HG03060 (cell line): ENCODE data around the gene TRERF1.
"Not testable (repeated sequence)": the region's sequence is repeated elsewhere in the genome, so short reads cannot be mapped to it uniquely, and the experiment has no call there.

Source experiments
- ATAC-seq: cut with Tn5 transposase; IDR thresholded peaks from one replicate; pipeline ENCODE4 v1.9.1; 2021; ENCODE audit warnings: low read depth, moderate number of reproducible peaks; ENCODE audit not compliant: unreplicated experiment

TRERF1 gene

DNA sequence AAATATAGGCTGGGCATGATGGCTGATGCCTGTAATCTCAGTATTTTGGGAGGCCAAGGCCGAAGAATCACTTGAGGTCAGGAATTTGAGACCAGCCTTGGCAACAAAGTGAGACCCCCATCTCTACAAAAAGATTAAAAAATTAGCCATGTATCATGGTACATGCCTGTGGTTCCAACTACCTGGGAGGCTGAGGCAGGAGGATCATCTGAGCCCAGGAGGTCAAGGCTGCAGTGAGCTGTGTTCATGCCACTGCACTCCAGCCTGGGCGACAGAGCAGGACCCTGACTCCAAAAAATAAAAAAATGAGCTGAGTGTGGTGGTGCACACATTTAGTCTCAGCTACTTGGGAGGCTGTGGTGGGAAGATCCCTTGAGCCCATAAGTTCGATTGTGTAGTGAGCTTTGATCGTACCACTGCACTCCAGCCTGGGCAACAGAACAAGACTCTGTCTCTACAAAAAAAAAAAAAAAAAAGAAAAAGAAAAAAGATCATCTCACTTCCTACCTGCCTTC is 246.9 kb downstream of the TRERF1 start:
- no peak for ATAC-seq

DNA sequence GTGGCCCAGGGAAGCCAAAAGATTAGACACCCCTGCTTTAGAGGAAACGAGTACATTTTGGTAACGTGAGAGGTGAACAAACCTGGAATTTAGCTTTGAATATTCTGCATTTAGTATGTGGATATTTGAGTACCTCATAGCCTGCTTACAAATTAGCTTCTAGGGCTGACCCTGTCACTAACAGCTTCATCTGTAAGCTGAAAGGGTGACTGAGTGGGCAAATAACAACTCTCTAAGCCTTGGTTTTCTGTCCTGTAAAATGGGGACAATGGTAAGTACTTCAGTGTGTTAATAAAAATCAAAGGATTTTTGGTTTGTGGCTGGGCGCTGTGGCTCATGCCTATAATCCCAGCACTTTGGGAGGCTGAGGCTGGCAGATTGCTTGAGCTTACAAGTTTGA is 248.5 kb downstream of the TRERF1 start:
- no peak for ATAC-seq

DNA sequence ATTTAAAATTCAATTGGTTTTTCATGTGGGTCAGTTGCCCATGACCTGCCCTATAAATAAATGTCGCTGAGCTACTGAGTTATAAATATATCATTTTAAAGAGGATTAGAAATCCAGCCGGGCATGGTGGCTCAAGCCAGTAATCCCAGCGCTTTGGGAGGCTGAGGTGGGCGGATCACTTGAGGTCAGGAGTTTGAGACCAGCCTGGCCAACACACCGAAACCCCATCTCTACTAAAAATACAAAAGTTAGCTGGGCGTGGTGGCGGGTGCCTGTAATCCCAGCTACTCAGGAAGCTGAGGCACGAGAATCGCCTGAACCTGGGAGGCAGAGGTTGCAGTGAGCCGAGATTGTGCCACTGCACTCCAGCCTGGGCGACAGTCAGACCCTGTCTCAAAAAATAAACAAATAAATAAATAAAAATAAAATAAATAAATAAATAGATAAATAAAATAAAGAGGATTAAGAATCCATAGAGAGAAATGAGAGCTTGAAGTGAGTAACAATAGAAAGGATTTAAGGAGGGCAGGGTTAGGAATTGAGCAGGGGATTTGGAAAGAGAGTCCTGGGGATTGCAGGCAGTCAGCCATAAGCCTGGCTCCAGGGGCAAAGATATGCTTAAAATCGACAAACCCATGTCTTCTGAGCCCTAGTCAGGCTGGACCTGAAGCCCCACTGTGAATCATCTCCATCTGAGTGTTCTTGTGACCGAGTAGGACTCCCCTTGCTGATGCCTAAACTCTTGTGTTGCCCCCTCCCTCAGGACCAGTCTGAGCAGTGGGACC is 249.4 kb downstream of the TRERF1 start:
- ATAC-seq = not testable (repeated sequence)

DNA sequence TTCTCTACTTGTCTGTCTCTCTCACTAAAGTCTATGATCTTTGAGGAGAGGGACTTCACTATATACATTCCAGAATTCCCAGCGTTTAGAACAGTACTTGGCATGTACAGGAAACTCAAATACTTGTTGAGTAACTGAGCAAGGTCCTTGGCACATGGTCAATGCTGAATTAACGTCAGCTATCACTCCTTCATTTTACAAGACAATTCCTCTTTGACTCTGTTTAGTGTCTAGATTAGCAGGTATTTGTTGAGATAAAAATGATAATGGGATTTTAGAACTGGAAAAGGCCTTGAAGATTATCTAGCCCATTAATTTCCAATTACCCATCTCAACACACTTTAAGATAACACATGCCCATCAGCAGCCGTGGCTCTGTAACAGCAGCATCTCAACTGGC is 250.3 kb downstream of the TRERF1 start:
- no peak for ATAC-seq

DNA sequence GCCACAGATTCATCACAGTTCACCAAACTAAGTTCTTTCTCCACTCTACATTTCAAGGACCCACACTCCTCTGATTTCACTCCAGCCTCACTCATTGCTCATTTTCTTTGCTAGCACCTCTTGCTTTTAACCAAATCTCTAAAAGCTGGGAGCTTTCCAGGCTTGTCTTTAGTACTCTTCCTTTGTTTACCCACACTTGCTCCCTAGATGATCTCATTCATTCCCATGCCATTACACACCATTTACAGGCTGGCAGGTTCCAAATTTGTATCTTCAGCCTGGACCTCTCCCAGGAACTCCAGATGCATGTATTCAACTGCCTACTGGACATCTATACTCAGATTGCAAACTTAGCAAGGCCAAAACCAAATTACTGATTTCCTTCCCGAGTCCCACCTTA is 251.7 kb downstream of the TRERF1 start:
- no peak for ATAC-seq

DNA sequence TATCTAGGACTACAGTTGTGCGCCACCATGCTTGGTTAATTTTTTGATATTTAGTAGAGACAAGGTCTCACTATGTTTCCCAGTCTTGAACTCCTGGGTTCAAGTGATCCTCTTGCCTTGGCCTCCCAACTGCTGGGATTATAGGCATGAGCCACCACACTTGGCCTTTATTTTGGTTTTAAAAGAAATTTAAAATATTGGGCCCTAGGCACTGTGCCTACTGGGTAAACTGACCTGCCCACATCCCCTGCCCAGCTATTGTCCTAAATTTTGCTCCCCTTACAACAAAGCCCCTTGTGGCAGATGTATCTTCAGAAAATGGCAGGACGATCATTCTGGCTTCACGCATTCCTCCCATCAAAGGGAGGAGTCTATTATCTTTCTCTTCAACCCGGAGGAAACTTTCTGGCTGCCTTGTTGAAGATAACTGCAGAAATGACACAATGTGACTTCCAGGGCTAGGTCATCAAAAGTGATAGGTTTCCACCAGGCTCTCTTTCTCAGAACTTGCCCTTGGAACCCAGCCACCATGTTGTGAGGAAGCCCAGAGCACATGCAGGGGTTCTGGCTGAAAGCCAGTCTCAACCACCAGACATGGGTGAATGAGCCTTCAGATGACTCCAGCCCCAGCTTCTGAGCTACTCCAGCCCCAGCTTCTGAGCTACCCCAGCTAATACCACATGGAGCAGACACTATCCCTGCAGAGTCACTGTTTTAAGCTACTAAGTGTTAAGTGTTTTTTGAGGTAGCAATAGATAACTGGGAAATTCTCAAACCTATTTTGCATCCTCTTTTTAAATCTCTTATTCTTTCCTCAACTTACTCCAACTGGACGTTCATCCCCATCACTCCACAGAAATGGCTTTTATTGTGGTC is 252.4 kb downstream of the TRERF1 start:
- no peak for ATAC-seq

DNA sequence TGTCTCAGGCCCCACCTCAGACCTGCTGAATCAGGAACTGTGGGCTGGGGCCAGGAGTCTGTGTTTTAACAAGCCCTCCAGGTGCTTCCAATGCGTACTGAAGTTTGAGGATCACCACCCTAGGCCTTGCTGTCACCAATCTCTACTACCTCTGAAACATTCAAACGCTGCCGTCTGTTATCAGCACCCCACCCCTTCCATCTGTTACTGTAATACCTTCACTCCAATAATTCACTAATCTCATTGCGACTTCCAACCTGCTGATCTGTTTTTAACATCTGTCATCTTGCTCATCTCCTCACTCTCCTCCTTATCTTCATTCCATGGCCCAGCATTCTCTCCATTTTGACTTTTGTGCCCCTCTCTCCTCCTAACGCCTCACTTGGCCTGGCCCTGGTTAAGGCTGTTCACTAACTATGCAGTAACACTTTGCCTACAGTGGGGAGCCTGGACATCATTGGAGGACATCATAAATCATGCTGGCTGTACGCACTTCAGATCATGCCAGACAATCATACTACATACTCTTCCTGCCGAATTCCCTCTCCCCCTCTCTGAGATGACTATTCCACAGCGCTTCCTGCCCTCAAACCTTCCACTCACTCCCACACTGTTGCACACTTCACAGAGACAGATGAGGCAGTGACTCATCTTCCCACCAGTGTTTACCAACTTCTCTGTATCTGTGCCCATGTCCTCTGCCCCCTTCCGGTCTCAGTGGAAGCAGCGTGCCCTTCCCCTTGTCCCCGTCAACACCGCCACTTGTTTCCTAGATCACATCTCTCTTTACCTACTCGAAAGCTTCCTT is 254.0 kb downstream of the TRERF1 start:
- ATAC-seq = no peak

DNA sequence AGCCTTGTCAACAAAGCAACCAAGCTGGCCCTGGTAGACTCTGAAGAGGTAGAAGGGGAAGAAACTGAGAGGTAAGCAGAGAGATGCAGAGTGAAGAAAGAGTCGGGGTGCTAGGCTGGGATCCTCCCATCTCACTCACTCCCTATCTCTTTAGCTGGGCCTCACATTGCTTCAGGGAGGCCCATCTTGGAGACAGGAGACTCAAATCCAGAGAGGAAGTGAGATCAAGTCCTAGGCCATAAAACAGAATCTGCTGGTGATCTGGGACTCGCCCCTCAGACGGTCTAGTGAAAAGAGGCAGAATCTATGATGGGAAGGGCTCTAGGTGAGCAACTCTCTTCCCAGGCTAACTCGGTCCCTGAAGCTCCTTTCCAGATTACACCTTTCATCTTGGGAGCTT is 256.3 kb downstream of the TRERF1 start:
- ATAC-seq = no peak

DNA sequence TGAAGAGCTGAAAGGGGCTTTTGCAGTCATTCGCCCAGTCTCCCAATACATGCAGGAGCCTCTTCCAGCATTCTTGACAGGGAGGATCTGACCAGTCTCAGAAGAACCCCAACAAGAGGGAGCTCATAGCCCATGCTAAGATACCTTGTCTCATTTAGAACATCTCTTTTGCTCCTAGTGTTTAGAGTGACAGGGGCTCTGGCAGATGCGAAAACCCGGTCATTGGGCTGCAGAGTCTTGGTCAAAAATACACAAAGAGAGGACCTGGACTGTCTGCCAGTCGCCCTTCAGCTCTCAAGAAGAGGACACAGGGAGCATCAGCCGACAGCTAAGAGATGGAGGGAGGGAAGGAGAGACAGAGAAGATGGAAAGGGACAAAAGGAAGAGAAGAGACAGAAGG is 257.7 kb downstream of the TRERF1 start:
- no peak for ATAC-seq

DNA sequence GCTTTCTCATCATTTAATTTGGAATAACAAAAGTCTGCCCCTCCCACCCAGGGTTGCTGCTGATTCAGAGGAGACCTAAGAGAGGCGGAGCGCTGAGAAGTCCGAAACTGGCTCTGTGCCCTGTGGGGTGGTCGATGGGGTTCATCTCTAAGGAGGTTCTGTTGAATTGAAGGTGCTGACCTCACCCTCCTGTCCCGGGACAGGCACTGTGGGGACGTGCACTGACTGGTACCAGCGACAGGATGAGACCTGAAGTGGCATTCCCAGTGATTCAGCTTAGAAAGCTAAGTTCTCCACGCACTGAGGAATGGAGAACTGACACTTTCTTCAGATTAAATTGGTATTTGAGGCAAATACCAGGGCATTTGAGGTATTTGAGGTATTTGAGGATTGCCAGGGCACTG is 258.2 kb downstream of the TRERF1 start:
- no peak for ATAC-seq

DNA sequence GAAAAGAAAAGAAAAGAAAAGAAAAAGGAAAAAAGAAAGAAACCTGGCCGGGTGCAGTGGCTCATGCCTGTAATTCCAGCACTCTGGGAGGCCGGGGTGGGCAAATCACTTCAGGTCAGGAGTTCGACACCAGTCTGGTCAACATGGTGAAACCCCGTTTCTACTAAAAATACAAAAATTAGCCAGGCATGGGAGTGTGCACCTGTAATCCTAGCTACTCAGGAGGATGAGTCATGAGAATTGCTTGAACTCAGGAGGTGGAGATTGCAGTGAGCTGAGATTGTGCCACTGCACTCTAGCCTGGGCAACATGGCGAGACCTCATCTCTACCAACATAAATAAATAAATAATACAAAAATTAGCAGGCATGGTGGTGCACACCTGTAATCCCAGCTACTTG is 259.3 kb downstream of the TRERF1 start:
- ATAC-seq = not testable (repeated sequence)

DNA sequence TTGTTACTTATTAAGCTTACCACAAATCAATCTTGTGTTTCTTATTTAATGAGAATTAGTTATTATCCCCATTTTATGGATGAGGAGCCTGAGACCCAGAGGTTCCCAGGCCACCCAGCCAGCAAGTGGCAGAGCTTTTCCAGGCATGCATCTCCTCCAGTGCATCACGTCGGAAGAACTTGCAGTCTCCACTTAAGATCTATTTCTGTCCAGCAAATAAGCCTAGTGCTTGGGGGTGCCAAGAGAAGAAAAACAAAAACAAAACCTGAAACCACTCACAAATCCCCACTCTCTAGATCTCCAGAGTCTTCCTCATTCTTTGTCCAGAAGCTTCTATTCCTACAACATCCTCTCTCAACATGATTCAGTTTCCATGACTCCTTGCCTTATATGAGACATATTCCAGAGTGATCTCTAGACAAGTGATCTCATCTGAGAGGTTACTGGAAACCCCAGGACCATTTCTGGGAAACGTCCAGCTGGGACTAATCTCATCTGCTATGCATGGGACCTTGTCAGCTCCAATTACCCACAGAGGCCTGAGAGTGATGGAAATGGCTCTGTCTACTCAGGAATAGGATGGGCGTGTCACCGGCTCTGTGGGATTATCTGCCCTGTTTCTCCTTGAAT is 261.1 kb downstream of the TRERF1 start:
- no peak for ATAC-seq

DNA sequence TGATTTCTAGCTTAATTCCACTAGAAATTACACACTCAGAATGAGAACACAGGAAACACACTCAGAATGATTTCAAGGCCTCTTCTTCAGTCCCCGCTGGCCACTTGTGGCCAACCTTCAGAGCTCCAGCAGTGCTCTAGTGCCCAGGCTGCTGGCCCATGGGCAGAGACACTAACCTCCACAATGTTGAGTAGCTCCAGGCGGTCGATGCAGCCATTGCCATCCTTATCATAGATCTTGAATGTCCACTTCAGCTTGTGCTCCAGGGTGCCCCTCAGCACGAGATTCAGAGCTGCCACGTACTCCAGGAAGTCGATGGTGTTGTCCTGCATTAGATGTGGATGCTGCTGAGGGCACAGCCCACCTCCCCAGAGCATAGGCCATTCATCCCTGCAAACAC is 263.3 kb downstream of the TRERF1 start:
- ATAC-seq = no peak

DNA sequence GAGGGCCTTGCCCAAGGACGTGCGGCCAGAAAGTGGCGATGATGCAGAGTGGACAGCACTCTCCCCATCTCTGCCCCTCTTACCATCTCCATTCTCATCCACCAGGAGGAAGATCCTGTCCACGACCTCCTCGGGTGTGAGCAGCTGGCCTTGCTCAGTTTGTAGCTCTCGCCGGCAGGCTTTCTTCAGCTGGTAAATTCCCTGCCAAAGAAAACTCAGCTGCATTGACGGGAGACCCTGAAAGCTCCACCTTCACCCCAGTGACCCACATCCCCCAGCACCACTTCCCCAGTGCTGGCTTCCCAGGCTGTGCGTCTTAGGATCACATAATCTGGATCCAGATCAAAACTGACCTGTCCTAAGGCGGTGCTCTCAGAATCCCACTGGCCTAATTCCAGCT is 266.1 kb downstream of the TRERF1 start:
- no peak for ATAC-seq

DNA sequence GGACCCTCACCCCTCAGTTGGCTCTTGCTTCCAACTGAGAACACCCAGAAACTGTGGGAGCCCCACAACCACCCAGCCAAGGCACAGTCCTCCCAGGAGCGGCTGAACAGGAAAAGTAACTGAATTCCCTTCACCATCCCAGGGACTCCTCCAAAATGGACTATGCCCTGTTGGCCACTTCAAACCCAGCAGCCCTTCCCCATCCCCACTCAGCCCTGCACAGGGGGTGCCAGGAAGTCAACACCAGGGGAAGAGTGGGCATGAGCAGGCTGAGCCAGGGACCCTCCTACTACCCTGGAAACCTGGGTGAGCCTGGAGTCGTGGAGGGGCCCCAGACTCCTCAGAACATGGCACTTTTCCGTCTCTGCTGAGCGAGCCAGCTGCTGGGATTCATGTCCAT is 267.3 kb downstream of the TRERF1 start:
- ATAC-seq = no peak

DNA sequence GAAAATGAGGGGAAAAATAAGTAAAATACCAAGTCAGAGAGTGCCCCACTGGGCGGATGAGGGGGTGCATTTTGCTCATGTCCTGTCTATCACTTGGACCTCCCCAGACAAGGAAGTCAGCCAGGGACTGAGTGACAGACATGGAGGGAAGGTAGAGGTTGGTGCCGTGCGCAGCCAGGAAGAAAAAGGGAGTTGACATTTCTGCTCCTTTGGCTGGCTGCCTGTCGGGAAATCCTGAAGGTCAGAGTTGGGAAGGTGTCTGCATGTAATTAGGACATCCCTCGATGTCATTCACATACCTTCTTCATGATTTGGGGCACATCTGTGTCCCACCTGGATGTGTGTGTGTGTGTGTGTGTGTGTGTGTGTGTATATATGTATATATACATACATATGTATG is 269.6 kb downstream of the TRERF1 start:
- no peak for ATAC-seq

DNA sequence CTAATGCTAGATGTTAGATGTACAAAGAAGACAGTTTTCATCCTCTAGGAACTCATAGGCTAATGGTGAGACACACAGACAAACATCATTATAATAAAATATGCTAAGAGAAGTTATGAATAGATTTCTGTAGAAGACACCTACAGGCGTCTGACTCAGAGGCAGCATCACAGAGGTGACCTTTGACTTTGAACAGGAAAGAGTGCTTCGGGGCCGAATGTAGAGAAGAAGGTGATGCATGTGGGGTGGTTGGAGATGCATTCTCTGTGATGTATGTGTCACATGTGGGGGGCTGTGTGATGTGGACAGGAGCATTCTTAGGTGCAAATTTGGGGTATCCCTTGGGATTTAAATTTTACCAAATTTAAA is 271.8 kb downstream of the TRERF1 start:
- no peak for ATAC-seq

DNA sequence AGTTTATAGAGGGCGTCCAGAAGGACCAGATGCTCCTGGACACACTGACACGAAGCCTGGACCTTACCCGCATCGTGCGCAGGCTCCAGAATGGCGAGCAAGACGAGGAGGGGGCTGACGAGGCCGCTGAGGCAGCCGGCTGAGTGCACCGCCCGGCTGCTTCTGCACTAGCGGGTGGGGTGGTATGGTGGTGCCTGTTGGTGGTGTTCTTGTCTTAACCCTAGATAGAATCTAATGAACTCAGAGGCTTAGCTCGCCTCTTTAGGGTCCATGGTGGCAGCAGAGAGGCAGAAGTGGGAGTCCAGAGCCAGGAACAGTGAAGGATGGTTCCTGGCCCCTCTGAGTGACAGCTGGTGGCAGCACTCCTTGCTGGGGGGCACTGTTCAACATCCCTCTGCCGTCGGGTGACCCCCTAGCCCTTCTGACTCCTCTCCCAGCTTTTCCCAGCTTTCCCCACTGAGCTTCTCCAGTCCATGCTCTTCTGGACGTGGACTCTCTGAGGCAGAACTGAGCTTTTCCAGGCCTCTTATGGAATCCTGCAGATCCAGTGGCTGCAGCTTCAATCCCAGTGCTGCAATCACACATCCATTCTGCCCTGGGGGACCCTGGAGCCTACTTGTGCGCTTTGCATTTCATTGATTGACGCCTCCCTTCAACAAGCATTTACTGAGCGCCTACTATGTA is 272.3 kb downstream of the TRERF1 start:
- ATAC-seq = no peak

DNA sequence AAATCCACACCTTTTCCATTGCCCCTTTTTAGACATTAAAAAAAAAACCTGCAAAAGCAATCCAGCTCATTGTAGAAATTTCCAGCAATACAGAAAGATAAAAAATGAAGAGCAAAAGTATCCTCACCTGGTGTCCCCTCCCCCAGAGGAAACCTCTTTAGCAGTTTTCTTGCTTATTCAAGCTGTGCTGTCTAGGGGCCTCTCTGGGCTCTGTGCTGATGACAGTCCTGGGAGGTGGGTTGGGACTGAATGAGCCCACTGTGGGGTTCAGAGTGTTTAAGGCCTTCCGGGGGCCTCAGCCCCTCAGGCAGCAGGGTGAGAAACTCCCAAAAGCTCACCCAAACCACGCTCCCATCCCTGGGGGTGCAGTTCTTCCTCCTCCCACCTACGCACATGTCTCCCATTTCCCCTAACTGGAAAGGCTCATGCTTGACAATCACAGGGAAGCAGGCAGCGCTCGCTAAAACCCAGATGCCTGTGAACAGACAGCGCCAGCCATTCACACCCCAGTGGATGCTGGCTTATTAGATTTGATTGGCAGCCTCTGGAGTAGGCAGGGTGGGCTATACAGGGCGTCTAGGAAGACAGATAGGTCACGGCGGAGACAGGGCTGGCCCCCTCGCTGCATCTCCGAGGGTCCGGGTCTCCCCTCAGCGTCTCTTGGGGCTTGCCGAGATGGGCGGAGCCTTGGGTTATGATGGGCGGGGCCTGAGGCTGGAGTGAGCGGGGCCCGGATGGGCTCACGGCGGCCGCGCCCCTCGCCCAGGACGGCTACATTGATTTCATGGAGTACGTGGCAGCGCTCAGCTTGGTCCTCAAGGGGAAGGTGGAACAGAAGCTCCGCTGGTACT is 274.0 kb downstream of the TRERF1 start:
- ATAC-seq = no peak
